Measurements from ENCODE around the gene LPCAT3.
A peak's percentile ranks its signal among the peaks of the same experiment; 100 is the strongest.

Gene LPCAT3

GRCh38 chr12:7018350-7019042, at the start of gene LPCAT3:
Gene LPCAT3, minus strand, starts transcription at chr12:7018476. Its CDS starts 52 bp downstream, at chr12:7018424.
- peak within 1 kb of the TSS; percentile 90 for H3K27ac ChIP-seq
- peak; percentile 97 for TF ChIP-seq CTCF (conservative IDR thresholded peaks at IDR 0.05)

GRCh38 chr12:7067096-7067495, 48.8 kb upstream of the LPCAT3 start:
- TF ChIP-seq CTCF (conservative IDR thresholded peaks at IDR 0.05) = no peak
- no peak overlapping the region for H3K27ac ChIP-seq

- TF ChIP-seq CTCF (conservative IDR thresholded peaks at IDR 0.05) = no peak
- H3K27ac ChIP-seq = no peak overlapping the region
Measured at GRCh38 chr12:7066596-7066995, 48.3 kb upstream of the LPCAT3 start.

GRCh38 chr12:7065073-7065623, 46.9 kb upstream of the LPCAT3 start:
- TF ChIP-seq CTCF (conservative IDR thresholded peaks at IDR 0.05) = no peak
- H3K27ac ChIP-seq = no peak overlapping the region

GRCh38 chr12:7064516-7064915, 46.2 kb upstream of the LPCAT3 start:
- no peak for TF ChIP-seq CTCF (conservative IDR thresholded peaks at IDR 0.05)
- H3K27ac ChIP-seq = no peak overlapping the region

- no peak overlapping the region for H3K27ac ChIP-seq
- no peak for TF ChIP-seq CTCF (conservative IDR thresholded peaks at IDR 0.05)
Measured at GRCh38 chr12:7061596-7061995, 43.3 kb upstream of the LPCAT3 start.

GRCh38 chr12:7061138-7061537, 42.9 kb upstream of the LPCAT3 start:
- H3K27ac ChIP-seq = no peak overlapping the region
- no peak for TF ChIP-seq CTCF (conservative IDR thresholded peaks at IDR 0.05)
